Spleen (tissue), 7 donors: ENCODE data around the gene CGNL1.

Experiments
- POLR2AphosphoS5 ChIP-seq, 3 donors: sonication (generic); formaldehyde crosslinking; IDR thresholded peaks; one replicate each; pipeline ENCODE4 v1.5.1; 2017; ENCODE audit warnings: antibody characterized with exemption in 3 of 3
- TF ChIP-seq, protein P1 (sequence below), 11 experiments: fragments of 200-600 bp in 7 of 11; fragments of 450-650 bp in 4 of 11; sonication (generic) in 4 of 11; IDR thresholded peaks in 8 of 11; conservative IDR thresholded peaks in 3 of 11; 1 replicate in 7 of 11; 2 replicates in 4 of 11; pipeline versions ENCODE4 v1.4.0 to v1.8.0; 2016 to 2021; ENCODE audit warnings: antibody characterized with exemption in 11 of 11, inconsistent platforms in 4 of 11, mild to moderate bottlenecking in 1 of 11
- donor health status: DM: no; HTN: no; CAD: no; lungs with moderate emphysema.
- donor health status: DM: no; HTN: no; CAD: no.
- donor health status: DM: no; HTN: no; CAD: no.

GRCh38 chr15:57600197-57600596, 223.9 kb downstream of the CGNL1 start:
- TF ChIP-seq, protein P1, sequence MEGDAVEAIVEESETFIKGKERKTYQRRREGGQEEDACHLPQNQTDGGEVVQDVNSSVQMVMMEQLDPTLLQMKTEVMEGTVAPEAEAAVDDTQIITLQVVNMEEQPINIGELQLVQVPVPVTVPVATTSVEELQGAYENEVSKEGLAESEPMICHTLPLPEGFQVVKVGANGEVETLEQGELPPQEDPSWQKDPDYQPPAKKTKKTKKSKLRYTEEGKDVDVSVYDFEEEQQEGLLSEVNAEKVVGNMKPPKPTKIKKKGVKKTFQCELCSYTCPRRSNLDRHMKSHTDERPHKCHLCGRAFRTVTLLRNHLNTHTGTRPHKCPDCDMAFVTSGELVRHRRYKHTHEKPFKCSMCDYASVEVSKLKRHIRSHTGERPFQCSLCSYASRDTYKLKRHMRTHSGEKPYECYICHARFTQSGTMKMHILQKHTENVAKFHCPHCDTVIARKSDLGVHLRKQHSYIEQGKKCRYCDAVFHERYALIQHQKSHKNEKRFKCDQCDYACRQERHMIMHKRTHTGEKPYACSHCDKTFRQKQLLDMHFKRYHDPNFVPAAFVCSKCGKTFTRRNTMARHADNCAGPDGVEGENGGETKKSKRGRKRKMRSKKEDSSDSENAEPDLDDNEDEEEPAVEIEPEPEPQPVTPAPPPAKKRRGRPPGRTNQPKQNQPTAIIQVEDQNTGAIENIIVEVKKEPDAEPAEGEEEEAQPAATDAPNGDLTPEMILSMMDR (IDR thresholded peaks at IDR 0.05 in 8 of 11, conservative IDR thresholded peaks at IDR 0.05 in 3 of 11): no peak
- no peak for TF ChIP-seq POLR2AphosphoS5 (IDR thresholded peaks at IDR 0.05)
